AG10803 (cell line): ENCODE results near the gene DGKD.
A peak's percentile ranks its signal among the peaks of the same experiment; 100 is the strongest.

Experiments used
- DNase-seq: peaks from one replicate; pipeline ENCODE4 v3.0.0; 2010; ENCODE audit warnings: low read depth
- H3K4me3 ChIP-seq: 2 replicates; pipeline ENCODE4 v1.5.1; 2011; ENCODE audit warnings: mild to moderate bottlenecking, low read length, control low read depth
- TF ChIP-seq, protein P1 (sequence below): conservative IDR thresholded peaks from 2 replicates; pipeline ENCODE4 v1.5.1; 2011; ENCODE audit warnings: mild to moderate bottlenecking, low read length, control low read depth, inconsistent platforms

Gene DGKD

GRCh38 chr2:233499928-233500327 lies 145.6 kb downstream of the DGKD start:
- DNase-seq = no peak
- no peak overlapping the region for H3K4me3 ChIP-seq
- TF ChIP-seq, protein P1, sequence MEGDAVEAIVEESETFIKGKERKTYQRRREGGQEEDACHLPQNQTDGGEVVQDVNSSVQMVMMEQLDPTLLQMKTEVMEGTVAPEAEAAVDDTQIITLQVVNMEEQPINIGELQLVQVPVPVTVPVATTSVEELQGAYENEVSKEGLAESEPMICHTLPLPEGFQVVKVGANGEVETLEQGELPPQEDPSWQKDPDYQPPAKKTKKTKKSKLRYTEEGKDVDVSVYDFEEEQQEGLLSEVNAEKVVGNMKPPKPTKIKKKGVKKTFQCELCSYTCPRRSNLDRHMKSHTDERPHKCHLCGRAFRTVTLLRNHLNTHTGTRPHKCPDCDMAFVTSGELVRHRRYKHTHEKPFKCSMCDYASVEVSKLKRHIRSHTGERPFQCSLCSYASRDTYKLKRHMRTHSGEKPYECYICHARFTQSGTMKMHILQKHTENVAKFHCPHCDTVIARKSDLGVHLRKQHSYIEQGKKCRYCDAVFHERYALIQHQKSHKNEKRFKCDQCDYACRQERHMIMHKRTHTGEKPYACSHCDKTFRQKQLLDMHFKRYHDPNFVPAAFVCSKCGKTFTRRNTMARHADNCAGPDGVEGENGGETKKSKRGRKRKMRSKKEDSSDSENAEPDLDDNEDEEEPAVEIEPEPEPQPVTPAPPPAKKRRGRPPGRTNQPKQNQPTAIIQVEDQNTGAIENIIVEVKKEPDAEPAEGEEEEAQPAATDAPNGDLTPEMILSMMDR = no peak

DNA sequence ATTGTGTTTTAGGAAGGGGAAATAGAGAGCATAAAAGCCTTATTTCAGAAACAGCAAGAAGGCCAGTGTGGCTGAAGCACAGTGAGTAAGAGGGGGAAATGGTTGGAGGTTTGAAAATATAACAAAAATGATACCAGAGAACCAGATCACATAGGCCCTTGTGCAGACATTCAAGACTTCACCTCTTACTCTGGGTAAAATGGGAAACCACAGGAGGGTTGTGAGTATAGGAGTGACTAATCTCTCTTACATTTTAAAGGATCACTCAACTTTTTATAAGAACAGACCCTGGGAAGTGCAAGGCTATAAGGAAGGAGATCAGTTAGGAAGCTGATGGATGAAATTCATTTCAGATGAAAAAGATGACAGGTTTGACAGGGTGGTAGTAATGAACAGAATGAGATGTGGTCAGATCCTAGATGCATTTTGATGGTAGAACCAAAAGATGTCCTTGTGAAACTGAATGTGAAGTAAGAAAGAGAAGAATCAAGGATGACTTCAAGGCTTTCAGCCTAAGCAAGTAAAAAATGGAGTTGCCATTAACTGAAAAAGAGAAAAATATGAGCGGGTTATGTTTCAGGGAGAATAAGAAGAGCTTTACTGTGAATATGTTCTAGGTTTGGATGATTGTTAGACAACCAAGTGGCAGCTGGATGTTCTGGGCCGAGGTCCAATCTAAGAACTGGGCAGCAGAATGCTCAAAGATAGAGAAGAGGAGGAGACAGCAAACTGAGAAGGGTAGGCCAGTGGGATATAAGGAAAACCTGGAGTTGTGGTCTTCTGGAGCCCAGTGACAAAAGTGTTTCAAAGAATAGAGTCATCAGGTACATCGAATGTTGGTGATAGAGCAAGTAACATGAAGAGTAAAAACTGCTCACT lies 147.1 kb downstream of the DGKD start:
- DNase-seq = peak; percentile 3
- TF ChIP-seq, protein P1 = no peak

GRCh38 chr2:233503481-233503880 lies 149.2 kb downstream of the DGKD start:
- no peak for DNase-seq
- TF ChIP-seq, protein P1 = no peak
- H3K4me3 ChIP-seq = no peak overlapping the region

More for the DNA sequence above, 147.1 kb downstream of the DGKD start:
- H3K4me3 ChIP-seq = no peak overlapping the region

- no peak overlapping the region for H3K4me3 ChIP-seq
- DNase-seq = no peak
- TF ChIP-seq, protein P1 = no peak
Measured at GRCh38 chr2:233503947-233504637, 149.8 kb downstream of the DGKD start.

DNA sequence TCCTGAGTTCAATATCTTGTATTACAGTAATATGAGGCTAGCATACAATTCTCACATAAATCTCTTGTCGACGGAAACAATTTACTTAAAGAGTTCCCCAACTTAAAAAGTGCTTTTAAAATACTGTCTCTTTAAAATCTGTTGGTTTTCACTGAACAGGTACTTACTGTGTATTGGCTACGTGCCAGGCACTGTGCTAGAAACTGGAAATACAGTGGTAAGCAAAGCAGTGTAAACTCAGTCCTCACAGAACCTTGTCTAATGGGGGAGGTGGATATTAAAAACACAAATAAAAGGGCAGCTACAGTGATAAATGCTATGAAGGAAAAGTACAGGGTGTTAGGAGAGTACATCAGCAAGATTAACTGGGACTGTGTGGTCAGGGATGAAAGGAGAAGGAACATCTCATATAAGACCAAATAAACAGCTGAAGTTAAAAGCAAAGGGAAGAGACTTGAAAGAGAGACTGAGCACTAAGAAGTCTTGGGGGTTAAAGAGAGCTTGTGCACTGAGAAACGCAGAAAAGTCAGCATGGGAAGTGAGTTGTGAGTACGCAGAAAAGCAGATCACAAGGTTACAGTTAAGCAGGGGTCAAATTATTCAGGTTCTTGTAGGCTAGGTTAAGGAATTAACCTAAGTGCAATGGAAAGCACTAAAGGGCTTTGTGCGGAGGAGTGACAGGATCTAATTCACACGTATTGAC lies 159.8 kb downstream of the DGKD start:
- TF ChIP-seq, protein P1 = no peak
- DNase-seq = no peak
- no peak overlapping the region for H3K4me3 ChIP-seq

DNA sequence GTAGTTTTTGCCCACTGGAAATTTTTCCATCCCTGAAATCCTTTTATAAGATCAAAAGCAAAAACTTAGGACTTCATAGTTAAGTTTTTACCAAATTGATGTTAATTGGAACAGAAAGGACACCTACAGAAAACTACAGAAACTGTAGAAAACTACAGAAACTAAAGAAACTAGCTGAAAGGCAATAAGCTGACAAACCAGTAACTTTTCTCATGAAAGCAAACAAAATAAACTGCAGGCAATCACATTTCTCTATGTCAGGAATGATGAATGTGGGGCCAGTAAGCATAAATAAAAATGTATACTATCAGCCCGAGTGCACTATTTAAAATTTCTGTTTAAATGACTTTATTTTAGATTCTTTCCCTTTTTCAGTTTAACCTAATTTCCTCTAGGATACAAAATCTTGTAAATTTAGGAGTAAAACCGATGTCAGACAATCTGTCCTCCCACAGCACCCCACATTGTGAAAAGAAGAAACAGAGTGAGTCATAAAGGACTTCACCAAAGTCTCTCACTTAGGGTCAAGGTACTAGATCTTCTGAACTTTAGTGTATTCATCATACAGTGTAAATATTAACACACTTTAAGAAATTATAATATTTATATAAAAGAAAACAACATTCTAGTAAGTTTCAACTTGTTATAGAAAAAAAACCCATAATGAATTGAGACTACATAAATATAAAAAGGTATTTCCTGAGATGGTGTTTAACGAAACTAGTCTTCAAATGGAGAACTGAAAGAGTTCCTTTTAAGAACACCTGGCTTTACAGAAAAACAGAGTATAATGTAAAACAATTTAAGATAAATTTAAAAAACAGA lies 165.7 kb downstream of the DGKD start:
- DNase-seq = no peak
- TF ChIP-seq, protein P1 = no peak
- no peak overlapping the region for H3K4me3 ChIP-seq
